Diencephalon (tissue), 1 donor: ENCODE results near the gene ITGA2B. TPM values are rescaled to one million over a fixed set of nuclear protein-coding genes. Genes with fewer than 3 reads are reported as not detected.

Source experiments
- small RNA-seq: library from RNA; depleted of rRNA; stranded (forward); fragments of <200 nt; gene quantifications from one replicate; pipeline ENCODE3, GENCODE V24; 2014
- total RNA-seq: library from RNA; depleted of rRNA; stranded (reverse); fragments of >200 nt; gene quantifications from one replicate; pipeline ENCODE4 v1.2.3, GENCODE V29; 2014

The ITGA2B gene
- 2.3 TPM for total RNA-seq

GRCh38 chr17:44389281-44389680, at the start of gene ITGA2B:
ITGA2B (minus strand) TSS chr17:44389649; CDS start chr17:44389473, 176 bp downstream.

GRCh38 chr17:44363613-44364159, 25.8 kb downstream of the ITGA2B start, which contains the start of gene FAM171A2:
FAM171A2 (minus strand) TSS chr17:44363853; CDS start chr17:44363714, 139 bp downstream.

DNA sequence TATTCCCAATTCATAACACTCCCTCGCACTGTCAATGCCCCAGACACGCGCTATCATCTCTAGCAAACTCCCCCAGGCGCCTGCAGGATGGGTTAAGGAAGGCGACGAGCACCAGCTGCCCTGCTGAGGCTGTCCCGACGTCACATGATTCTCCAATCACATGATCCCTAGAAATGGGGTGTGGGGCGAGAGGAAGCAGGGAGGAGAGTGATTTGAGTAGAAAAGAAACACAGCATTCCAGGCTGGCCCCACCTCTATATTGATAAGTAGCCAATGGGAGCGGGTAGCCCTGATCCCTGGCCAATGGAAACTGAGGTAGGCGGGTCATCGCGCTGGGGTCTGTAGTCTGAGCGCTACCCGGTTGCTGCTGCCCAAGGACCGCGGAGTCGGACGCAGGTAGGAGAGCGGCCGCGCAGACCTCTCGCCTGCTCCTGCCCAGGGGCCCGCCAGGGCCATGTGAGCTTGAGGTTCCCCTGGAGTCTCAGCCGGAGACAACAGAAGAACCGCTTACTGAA, 44.5 kb downstream of the ITGA2B start, which contains the start of gene GRN:
TSS of gene GRN (plus strand) at position 364 of the 515 bp plus-strand sequence. CDS start 3,863 bp downstream, outside the sequence.

DNA sequence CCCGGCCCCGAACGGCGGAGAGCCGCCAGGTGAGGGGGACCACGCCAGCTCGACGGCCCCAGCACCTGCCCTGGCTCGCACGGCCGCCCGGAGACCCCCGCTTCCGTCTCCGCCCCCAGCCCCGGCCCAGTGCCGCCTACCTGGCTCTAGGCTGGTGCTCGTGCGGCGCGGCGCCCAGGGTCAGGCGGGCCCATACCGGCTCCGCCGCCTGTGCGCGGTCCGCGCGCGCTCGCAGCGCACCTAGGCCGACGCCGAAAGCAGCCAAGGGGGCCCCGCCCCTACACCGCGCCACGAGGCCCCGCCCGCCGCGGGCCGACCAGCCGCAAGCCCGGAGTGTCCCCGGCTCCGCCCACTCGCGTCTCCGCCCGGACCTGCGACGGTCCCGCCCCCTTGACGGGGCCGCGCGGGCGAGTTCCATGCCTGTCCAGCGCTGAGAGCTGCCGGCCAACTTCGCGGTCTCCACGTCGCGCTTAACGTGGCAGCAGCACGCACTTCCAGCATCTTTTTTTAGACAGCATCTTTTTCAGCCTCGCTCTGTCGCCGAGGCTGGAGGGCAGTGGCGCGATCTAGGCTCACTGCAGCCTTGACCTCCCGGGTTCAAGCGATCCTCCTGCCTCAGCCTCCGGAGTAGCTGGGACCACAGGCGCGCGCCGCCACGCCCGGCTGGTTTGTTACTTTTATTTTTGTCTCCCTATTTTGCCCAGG, 64.7 kb downstream of the ITGA2B start, which contains the start of gene SLC25A39:
TSS of gene SLC25A39 (minus strand) at position 253 of the 705 bp plus-strand sequence. CDS start 1,261 bp downstream, outside the sequence.

Small RNA genes within 50 kb of the gene (small RNA-seq; reads per million reads assigned to genes)
- gene RN7SL258P = not detected

Other genes with a start within 250 kb of the ITGA2B start
- gene HROB, start 247.7 kb downstream of the ITGA2B start, total RNA-seq = 1.8 TPM
- not detected for gene ASB16, start 218.9 kb downstream of the ITGA2B start, total RNA-seq
- 32.1 TPM for gene TMUB2, start 202.7 kb downstream of the ITGA2B start, total RNA-seq
- gene ATXN7L3, start 189.8 kb downstream of the ITGA2B start, total RNA-seq = 80.3 TPM
- 72.7 TPM for gene UBTF, start 170.0 kb downstream of the ITGA2B start, total RNA-seq
- 9.2 TPM for gene SLC4A1, start 121.5 kb downstream of the ITGA2B start, total RNA-seq
- gene RUNDC3A, start 81.0 kb downstream of the ITGA2B start, total RNA-seq = 110 TPM
- 46.1 TPM for gene SLC25A39, start 64.8 kb downstream of the ITGA2B start, total RNA-seq
- 95.3 TPM for gene GRN, start 44.3 kb downstream of the ITGA2B start, total RNA-seq
- gene FAM171A2, start 25.8 kb downstream of the ITGA2B start, total RNA-seq = 51.4 TPM
- gene GPATCH8, start 113.8 kb upstream of the ITGA2B start, total RNA-seq = 39.2 TPM
- 6.9 TPM for gene FZD2, start 167.8 kb upstream of the ITGA2B start, total RNA-seq